Colon (tissue), 2 donors: Measurements from ENCODE around the gene EIF1B.

ENCODE experiments used
- FAIRE-seq: peaks from 2 replicates; lab custom pipeline; 2012; peaks lifted over from hg19 to GRCh38; lab: Jason Lieb, UNC
- donor health status: control.
- donor health status: control.

Gene EIF1B

DNA sequence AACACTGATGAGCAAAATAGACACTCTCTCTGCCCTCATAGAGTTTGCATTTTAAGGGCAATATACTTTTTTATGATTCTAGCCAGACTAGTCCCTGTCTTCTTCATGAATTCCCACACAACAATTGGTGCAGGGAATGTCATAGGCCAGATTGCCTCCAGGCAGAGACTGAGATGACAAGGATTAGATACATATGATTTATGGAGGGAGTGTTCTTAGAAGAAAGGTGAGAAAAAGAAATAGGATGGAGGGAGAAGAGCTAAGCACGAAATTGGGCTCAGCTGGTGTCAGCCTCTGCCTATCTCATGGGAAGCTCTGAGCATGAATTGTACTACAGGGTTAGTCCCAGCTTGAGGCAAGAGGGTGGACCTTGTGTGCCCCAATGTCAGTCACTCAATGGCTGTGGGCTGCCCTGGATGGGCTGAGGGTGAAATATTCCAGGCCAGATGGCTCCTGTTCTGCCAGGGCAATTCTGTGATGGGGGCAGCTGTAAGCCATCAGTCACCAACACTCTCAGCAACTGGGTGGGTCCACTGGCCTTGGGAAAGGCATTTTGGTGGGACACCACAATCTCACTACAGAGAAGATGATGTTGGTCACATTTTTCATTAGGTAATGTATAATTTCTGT, 31.1 kb downstream of the EIF1B start:
- FAIRE-seq: no peak

DNA sequence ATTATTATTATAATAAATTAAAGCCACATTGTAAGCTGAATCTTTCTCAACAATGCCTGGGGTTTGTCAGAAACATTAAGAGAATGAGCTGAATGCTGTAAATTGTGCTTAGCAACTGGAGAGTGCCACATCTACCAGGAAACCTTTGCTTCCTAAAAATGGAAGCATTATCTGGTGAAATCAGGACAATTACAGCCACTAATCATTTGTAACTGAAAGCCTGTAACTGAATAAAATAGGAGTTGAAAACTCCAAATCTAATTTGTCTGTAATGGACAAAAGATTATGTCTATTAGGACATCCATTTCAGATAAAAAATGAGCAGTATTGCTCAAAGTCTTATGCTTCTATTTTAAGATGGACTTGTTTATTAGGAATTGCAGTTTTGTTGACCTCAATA, 32.2 kb downstream of the EIF1B start:
- FAIRE-seq: no peak

DNA sequence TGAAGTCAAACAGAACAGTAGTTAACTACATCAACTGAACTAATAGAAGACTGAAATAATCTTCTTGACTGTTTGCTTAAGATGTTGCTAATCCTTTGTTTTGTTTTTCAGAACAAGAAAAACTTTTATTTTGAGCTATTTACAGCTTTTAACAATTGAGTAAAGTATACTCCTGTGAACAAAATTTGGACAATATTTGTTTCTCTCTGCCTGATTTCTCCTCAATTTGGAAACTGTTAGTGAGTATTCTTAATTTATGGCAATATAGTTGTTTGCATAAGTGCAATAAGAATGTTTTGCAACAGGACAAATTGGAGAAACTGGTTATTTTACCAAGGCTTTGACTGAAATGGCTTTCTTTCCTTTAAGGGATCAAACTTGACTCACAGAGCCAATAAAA, 41.0 kb downstream of the EIF1B start:
- no peak for FAIRE-seq

DNA sequence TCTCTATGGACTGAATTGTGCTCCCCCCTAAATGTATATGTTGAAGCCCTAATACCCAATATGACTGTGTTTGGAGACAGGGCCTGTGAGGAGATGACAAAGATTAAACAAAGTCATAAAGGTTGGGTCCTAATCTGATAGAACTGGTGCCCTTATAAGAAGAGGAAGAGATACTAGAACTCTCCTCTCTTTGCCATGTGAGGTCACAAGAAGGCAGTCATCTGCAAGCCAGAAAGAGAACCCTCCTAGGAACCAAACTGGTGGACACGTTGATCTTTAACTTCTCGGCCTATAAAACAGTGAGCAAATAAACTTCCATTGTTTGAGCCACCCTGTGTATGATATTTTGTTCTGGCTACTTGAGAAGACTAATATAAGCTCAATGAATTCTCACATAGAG, 45.9 kb downstream of the EIF1B start:
- no peak for FAIRE-seq

DNA sequence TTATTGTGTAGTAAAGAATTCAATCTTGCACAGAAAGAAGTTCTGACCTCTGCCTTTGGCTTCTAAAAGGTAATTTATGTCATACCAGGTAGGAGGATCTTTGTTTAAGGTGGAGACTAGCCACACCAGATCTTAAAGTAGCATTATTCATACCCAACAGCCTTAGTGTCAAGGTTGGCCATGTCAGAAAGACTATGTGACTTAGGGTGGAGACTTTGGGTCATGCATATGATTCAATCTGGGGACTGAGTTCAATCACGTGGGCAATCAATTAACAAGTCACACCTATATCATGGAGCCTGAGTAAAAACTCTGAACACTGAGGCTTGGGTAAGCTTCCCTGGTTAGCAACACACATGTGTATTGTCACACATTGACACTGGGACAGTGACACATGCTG, 48.9 kb downstream of the EIF1B start:
- FAIRE-seq: no peak
